ENCODE measurements around the gene EVI5L.

Gene EVI5L

GRCh38 chr19:7845390-7846154 lies 15.6 kb downstream of the EVI5L start:
- DNase-seq, result no peak
- no peak for TF ChIP-seq POLR2A (IDR thresholded peaks at IDR 0.05; ENCODE audit: low read length)
- no peak for TF ChIP-seq GATA1 (IDR thresholded peaks at IDR 0.05; ENCODE audit: low read depth, low read length)

GRCh38 chr19:7846155-7846646 lies 16.2 kb downstream of the EVI5L start:
- TF ChIP-seq POLR2A (IDR thresholded peaks at IDR 0.05; ENCODE audit: low read length) (no peak), GATA1 (IDR thresholded peaks at IDR 0.05; ENCODE audit: low read depth, low read length) (no peak)
- no peak for DNase-seq

- TF ChIP-seq POLR2A (IDR thresholded peaks at IDR 0.05; ENCODE audit: low read length) (no peak), GATA1 (IDR thresholded peaks at IDR 0.05; ENCODE audit: low read depth, low read length) (no peak)
- no peak for DNase-seq
Measured at GRCh38 chr19:7847664-7848063, 17.6 kb downstream of the EVI5L start.

- no peak for DNase-seq
- no peak for TF ChIP-seq GATA1 (IDR thresholded peaks at IDR 0.05; ENCODE audit: low read depth, low read length)
- TF ChIP-seq POLR2A (IDR thresholded peaks at IDR 0.05; ENCODE audit: low read length), result no peak
Measured at GRCh38 chr19:7848779-7849457, 18.9 kb downstream of the EVI5L start.

GRCh38 chr19:7849631-7849999 lies 19.6 kb downstream of the EVI5L start:
- TF ChIP-seq GATA1 (IDR thresholded peaks at IDR 0.05; ENCODE audit: low read depth, low read length) (no peak), POLR2A (IDR thresholded peaks at IDR 0.05; ENCODE audit: low read length) (no peak)
- DNase-seq, result no peak

- TF ChIP-seq GATA1 (IDR thresholded peaks at IDR 0.05; ENCODE audit: low read depth, low read length) (no peak), POLR2A (IDR thresholded peaks at IDR 0.05; ENCODE audit: low read length) (no peak)
- no peak for DNase-seq
Measured at GRCh38 chr19:7850000-7850813, 20.2 kb downstream of the EVI5L start.

- TF ChIP-seq POLR2A (IDR thresholded peaks at IDR 0.05; ENCODE audit: low read length), result no peak
- TF ChIP-seq GATA1 (IDR thresholded peaks at IDR 0.05; ENCODE audit: low read depth, low read length), result no peak
Measured at GRCh38 chr19:7850945-7851622, 21.1 kb downstream of the EVI5L start.

GRCh38 chr19:7851623-7852500 lies 21.8 kb downstream of the EVI5L start:
- no peak for DNase-seq
- TF ChIP-seq POLR2A (IDR thresholded peaks at IDR 0.05; ENCODE audit: low read length) (no peak), GATA1 (IDR thresholded peaks at IDR 0.05; ENCODE audit: low read depth, low read length) (no peak)

More at GRCh38 chr19:7850945-7851622, 21.1 kb downstream of the EVI5L start:
- DNase-seq, result no peak

GRCh38 chr19:7852851-7853769 lies 23.1 kb downstream of the EVI5L start:
- peak; percentile 75 to 85 for DNase-seq
- no peak for TF ChIP-seq POLR2A (IDR thresholded peaks at IDR 0.05; ENCODE audit: low read length)
- no peak for TF ChIP-seq GATA1 (IDR thresholded peaks at IDR 0.05; ENCODE audit: low read depth, low read length)

- TF ChIP-seq GATA1 (IDR thresholded peaks at IDR 0.05; ENCODE audit: low read depth, low read length), result no peak
- no peak for TF ChIP-seq POLR2A (IDR thresholded peaks at IDR 0.05; ENCODE audit: low read length)
- no peak for DNase-seq
Measured at GRCh38 chr19:7853770-7854128, 23.7 kb downstream of the EVI5L start.

- TF ChIP-seq POLR2A (IDR thresholded peaks at IDR 0.05; ENCODE audit: low read length), result no peak
- no peak for TF ChIP-seq GATA1 (IDR thresholded peaks at IDR 0.05; ENCODE audit: low read depth, low read length)
- DNase-seq, result no peak
Measured at GRCh38 chr19:7855426-7856108, 25.5 kb downstream of the EVI5L start.

Data from erythroblast (primary cell).